GM19043 (cell line): Measurements from ENCODE around the gene JAK1.

Experiments
- ATAC-seq: cut with Tn5 transposase; IDR thresholded peaks from one replicate; pipeline ENCODE4 v1.9.1; 2021; ENCODE audit warnings: low read depth; ENCODE audit not compliant: unreplicated experiment

JAK1 gene

GRCh38 chr1:64980745-64981600 is 14.6 kb upstream of the JAK1 start:
- no peak for ATAC-seq

DNA sequence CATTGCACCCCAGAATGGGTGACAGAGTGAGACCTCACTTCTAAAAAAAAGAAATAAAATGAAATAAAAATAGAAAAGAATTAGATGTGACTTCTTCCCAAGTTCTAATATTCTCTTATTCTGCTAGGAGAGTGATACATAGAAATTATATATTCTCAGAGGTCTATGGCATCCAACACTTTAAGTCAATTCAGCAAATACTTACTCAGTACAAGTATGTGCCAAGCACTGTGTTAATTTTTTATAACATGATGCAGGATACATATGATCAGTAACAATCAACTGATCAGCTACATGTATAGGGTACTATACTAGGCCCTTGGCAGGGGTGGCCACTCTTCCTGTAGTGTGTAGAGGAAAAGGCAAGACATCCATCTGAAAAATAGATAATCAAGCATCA is 13.0 kb upstream of the JAK1 start:
- ATAC-seq: no peak

- no peak for ATAC-seq
Observed at GRCh38 chr1:64976361-64976760, 10.0 kb upstream of the JAK1 start.

DNA sequence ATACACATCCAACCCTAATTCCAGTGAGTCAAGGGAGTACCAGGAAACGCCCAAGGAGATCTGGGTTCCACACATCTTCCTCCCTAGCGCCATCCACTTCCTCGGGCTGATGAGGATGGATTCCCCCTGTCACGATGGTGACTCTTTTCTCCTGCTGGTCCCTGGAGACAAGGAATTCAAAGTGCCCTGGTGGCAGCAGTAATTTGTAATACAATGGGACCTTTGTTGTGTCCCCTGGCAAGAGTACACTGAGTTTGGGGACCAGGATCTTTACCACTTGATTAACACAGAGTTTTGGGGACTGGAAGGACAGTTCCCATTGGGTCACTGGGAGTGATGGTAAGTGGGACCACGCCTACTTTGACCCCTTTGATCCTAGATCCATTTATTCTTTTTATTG is 9.4 kb upstream of the JAK1 start:
- ATAC-seq: no peak

- no peak for ATAC-seq
Observed at GRCh38 chr1:64975127-64975526, 8.8 kb upstream of the JAK1 start.

DNA sequence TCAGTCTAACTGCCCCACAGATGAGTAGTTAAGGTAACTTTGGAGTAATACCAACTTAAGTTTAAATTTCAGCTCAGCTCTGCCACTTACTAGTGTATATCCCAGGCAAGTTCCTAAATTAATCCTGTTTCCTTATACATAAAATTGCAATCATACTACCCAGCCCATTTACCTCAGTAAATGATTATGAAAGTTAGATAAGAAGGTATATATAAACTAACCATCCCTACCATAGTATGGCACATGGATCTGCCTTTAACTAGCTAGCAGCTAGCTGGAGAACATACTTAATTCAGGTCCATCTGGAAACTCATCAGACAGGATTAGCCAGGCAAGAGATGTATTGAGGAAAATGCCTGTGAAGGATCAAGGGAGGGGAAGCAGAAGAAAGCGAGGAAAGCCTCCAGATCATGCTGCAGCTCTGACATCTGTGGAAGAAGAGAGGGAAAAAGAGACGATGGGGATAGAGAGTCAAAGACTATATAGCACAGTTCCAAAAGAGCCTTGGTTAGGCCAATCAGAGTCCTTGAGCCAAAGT is 8.0 kb upstream of the JAK1 start:
- ATAC-seq: no peak

DNA sequence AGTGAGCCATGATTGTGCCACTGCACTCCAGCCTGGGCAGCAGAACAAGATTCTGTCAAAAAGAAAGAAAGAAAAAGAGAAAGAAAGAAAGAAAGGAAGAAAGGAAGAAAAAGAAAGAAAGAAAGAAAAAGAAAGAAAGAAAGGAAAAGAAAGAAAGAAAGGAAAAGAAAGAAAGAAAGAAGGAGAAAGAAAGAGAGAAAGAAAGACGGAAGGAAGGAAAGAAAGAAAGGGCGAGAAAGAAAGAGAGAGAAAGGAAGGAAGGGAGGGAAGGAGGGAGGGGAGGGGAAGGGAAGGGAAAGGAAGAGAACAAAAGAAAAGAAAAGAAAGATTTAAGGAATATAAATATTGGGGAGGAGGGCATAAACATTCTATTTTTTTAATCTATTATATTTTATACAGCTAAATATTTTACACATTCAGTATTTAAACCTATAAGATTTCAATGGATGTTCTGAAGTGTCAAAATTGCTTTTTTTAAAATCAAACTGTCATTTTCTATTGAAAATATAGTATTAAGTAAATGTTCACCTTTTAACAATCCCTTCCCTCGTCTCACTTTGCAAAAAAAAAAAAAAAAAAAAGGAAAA is 6.8 kb upstream of the JAK1 start:
- no peak for ATAC-seq

DNA sequence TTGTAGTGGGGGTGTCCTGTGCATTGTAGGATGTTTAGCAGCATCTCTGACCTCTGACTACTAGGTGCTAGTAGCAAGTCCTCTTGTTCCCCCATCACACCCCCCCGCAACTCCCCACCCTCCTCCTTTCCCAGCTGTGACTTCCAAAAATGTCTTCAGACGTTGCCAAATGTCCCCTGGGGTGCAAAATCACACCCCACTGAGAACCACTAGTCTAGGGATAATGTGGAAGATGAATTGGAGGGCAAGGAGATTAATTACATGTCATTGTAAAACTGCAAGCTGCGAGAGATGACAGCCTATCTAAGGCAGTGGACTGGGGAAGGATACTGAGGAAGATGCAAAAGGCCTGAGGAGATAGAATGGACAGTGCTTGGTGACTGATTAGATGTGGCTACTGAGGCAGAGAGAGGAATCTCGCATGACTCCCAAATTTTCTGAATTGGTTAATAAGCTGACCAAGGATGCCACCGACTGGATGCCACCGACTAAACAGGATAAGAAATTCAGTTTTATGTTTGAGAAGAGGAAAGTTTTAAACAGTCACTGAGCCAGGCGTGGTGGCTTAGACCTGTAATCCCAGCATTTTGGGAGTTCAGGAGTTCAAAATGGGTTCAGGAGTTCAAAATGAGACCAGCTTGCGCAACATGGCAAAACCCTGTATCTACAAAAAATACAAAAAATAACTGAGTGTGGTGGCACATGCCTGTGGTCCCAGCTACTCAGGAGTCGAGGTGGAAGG is 3.1 kb upstream of the JAK1 start:
- ATAC-seq: no peak

DNA sequence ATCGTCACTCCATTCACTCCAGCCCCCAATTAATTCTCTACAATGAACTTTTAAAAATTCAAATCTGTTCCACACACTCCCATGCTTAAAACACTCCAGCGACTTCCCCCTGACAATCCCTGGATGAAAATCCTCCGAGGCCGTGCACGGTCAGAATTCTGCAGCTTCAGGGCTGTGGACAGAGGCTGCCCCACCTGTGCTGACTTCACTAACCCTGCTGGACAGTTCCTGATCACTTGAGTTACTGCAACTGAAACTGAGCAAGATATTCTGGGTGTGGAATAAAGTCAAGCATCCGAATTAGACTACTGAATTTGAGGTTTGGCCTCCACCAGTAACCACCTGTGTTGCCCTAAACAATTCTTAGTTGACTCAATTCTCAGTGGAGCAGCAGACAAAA is 1.0 kb upstream of the JAK1 start:
- no peak for ATAC-seq

DNA sequence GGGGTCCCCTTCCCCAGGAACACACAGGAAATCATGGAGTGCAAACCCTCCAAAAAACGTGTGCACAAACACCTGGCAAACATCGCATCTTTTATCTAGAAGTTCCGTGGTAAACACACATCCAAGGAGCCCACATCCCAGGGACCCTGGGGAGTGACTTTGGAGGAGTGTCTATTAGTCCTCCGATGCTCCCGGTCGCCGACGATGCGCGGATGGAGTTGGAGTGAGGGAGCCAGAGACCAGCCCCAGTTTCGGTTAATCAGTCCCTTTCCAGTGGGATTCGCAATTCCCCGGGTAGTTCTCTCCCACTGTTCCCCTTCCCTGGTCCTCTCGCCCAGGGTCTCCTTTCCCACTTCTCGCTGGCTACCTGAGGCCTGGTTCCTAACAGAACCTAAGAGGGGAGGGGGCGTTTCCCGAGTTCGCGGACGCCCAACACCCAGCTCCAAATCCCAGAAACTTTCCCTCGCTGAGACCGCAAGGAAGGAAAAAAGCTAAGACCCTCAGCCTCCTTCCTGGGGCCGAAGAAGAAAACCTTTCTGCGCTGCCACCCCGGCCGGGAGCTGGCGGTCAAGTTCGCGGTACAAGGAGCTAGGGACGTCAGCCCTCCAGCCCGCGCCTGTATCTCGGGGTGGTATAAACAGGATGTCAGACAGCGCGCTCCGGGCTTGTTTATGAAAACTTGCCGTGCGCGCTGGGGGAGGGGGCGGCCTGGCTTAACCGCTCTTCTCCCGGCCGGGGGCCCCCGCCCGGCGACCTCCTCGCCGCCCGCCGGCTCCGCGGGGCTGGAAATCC is 787 bp downstream of the JAK1 start:
- ATAC-seq: peak; percentile 29

GRCh38 chr1:64963466-64963865 is 2.9 kb downstream of the JAK1 start:
- no peak for ATAC-seq

DNA sequence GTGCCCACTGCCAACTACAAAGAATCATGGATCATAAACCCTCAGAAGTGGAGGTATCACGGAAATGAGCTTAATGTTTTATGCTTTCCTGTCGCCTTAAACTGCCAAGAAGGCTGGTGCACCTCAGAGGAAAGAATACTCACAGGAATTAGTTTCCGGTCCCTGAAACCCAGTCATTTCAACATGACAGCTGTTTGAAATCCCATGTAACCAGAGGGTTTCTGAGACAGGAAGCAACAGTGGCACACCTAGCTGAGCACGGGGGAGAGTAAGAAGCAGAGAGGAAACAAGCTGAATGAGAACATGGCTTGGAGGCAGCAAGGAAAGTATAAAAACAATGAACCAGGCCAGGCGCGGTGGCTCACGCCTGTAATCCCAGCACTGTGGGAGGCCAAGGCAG is 3.9 kb downstream of the JAK1 start:
- no peak for ATAC-seq

GRCh38 chr1:64961923-64962322 is 4.4 kb downstream of the JAK1 start:
- no peak for ATAC-seq

DNA sequence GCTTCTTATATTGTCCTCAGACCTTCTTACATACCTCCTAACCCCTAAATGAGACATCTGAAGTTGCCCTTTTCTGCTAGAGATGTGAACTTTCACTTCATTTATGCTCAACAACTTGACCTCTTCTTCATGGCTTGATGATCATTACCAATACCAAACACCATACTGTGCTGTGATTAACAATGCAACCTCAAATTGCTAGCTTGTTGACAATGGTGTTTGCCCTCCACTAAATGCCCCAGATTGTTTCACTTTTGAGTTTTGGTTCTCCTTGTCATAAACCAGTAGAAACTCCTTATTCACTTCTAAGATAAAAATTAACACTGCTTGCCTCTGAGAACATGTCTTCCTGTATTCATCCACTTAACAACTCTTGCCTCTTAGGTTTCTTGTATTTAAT is 5.6 kb downstream of the JAK1 start:
- ATAC-seq: peak; percentile 53

DNA sequence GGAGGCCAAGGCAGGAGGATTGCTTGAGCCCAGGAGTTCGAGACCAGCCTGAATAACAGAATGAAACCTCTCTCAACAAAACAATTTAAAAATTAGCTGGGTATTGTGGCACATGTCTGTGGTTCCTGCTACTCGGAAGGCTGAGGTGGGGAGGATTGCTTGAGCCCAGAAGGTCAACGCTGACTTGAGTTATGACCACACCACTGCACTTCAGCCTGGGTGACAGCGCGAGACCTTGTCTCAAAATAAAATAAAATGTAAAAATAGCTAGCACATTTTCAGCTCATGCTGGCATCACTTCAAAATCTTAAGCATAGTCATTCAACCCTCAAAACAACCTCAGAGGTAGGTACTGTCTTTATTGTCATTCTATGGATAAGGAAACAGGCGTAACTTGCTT is 6.4 kb downstream of the JAK1 start:
- ATAC-seq: no peak

DNA sequence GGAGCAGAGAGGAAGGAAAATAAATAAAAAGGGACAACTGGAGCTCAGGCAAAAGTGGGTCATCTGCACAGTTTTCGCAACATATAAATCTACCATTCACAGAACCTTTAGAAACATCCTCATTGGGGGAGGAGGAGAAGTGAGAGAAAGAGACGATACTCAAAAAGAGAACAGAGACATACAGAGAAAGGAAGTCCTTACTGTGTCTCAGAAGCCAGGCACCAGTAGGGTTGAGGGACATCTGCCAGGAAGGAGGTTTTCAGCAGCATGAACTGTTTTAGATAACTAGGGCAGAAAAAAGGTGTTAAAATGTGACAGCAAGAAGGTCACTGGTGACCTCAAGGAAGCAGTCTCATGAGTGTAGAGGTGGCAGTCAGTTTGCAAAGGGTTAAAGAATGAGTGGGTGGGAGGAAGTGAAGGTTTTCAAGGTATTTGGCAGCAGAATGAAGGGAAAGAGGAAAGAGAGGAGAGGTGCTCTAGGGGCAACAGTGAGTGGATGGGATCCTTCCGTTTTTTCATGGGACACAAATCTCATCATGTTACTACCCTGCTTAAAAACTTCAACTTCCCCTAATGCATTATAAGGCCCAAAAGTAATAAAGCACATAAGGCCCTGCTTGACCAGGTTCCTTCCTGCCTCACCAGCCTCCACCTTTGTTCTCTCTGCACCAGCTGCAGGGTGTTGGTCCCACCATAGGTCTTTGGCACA is 9.5 kb downstream of the JAK1 start:
- peak; percentile 83 for ATAC-seq

DNA sequence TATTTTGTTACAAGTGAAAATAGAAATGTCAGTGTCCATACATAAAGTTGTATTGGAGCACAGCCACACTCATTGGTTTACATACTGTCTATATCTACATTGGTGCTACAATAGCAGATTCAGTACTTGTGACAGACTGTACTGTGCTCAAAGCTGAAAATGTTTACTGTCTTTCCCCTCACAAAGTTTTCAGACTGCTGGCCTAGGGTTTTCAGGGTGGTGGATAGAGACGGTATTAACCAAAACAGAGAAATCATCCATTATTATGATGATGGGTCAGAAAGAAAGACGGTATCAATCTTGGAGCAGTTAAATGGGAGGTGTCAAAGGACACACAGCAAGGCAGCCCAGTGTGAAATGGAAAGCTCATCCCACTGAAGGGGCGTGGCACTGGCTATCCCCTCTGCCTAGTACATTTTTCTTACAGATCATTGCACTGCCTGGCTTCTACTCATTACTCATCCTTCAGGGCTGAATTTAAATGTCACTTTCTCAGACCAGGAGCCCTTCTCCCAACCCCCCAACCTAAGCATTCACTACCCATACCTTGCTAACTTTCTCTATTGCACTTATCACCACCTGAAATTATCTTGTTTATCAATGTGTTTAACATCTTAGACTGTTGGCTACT is 10.2 kb downstream of the JAK1 start:
- ATAC-seq: no peak

DNA sequence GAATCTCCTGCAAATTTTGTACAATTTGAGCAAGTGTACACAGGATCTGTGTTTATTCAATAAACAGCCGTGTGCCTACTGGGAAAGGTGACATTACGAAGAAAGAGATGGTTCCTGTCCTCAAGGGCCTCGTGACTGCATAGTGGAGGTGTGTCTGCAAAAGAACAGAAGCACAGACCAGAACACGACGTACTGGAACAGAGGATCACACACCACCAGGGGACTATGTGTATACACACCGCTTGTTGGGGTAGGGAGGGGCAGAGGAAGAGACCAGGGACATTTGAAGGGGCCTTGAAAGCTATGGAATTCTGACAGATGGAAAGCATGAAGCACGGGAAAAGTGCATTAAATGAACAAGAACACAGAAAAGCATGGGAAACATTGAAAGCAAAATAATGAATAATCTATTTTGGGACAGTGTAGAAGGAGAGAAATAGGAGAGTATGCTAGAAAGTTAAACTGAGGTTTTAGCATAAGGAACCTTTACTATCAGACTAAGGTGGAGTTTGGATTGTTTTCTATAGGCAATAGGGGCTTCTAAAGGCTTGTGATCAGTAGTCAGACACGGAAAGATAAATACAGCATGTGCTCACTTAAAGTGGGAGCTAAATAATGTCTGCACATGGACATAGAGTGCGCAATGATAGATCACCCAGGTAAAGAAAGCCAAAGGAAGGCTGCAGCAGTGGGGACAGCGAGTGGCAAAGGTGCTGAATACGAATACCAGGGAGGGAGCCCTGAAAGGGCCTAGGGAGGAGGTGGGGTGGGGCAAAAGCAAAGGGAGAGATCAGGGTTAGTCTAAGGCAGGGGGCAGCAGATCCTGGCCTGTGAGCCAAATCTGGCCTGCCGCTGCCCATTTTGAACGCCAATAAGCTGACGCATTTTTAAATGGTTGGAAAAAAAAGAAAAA is 11.0 kb downstream of the JAK1 start:
- ATAC-seq: no peak

- no peak for ATAC-seq
Observed at GRCh38 chr1:64953241-64953640, 13.1 kb downstream of the JAK1 start.
